GM10266 (cell line): ENCODE results near the gene PEX11B.

Experiments used
- DNase-seq: peaks from one replicate; pipeline ENCODE4 v3.0.0; 2012; ENCODE audit errors: extremely low spot score
- CTCF ChIP-seq: IDR thresholded peaks from 2 replicates; pipeline ENCODE4 v1.5.1; 2012; ENCODE audit warnings: mild to moderate bottlenecking, low read depth; ENCODE audit not compliant: control insufficient read depth, insufficient read depth; ENCODE audit errors: missing control alignments

The PEX11B gene

DNA sequence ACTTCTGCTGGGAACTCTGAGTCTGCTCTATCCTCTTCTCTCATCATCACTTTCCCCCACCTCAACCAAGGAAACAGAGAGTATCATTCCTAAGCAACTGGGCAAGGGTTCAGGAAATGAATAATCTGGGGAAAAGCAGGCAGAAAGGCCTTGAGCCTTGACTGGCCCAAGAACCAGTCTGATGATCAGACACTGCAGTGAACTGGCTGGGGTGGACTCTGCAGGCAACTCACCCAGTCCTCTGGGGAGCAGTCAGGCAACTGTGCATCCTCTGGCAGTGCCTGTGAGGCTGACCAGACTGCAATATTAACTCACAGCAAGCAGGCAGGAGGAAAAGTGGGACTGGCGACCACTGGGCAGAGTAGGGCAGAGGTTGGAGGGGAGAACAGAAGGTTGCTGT is 33.8 kb downstream of the PEX11B start:
- no peak for DNase-seq
- TF ChIP-seq CTCF: no peak

GRCh38 chr1:145879775-145880174 is 38.7 kb downstream of the PEX11B start:
- no peak for TF ChIP-seq CTCF
- no peak for DNase-seq

DNA sequence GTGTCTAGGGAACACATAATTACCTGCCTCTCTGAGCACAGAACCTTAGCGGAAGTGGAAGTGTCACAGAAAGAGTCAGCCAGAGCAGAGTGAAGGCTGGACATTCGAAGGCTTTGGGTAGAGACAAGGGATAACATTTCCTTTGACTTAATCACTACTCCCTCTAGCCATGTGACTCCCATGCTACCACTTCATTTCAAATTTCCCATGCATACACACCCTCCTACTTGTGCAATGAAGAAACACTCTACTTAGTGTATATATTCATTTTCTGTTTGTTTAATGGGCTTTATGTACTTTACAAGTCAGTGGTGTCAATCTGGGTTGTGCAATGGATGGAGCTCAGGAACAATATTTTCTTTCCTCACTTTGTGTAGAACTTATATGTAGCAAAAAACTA is 39.8 kb downstream of the PEX11B start:
- TF ChIP-seq CTCF: no peak
- no peak for DNase-seq

GRCh38 chr1:145877923-145878486 is 40.5 kb downstream of the PEX11B start:
- no peak for TF ChIP-seq CTCF
- DNase-seq: no peak

GRCh38 chr1:145874646-145875045 is 43.9 kb downstream of the PEX11B start:
- DNase-seq: no peak
- no peak for TF ChIP-seq CTCF

- no peak for TF ChIP-seq CTCF
- DNase-seq: peak; percentile 55
These were observed 46.3 kb downstream of the PEX11B start for GRCh38 chr1:145871994-145872924.

- TF ChIP-seq CTCF: no peak
- DNase-seq: no peak
These were observed 50.3 kb downstream of the PEX11B start for GRCh38 chr1:145868232-145868631.
